Pancreas (tissue), 10 donors: ENCODE data around the gene CCSER1. TPM values are rescaled to one million over a fixed set of nuclear protein-coding genes. Genes with fewer than 3 reads are reported as not detected.

Source experiments
- ATAC-seq, 4 donors: fragments of 200-7000 bp; cut with Tn5 transposase; one replicate each; pipeline versions ENCODE4 v1.8.0 to v1.9.1; 2020; ENCODE audit warnings: mild to moderate bottlenecking in 4 of 4, moderate library complexity in 4 of 4
- DNase-seq, 6 donors: peaks; one replicate each; pipeline ENCODE4 v3.0.0-alpha.2; 2020
- FAIRE-seq: peaks from 2 replicates; lab custom pipeline; 2012; peaks lifted over from hg19 to GRCh38; lab: Jason Lieb, UNC
- H3K27ac ChIP-seq, 4 donors: fragments of 200-600 bp; sonication (generic); 1 replicate in 3 of 4; 2 replicates in 1 of 4; pipeline versions ENCODE4 v1.5.0 to v1.8.0; 2020
- H3K27me3 ChIP-seq, 4 donors: fragments of 200-600 bp; one replicate each; pipeline ENCODE4 v1.8.0; 2021
- H3K36me3 ChIP-seq, 3 donors: fragments of 200-600 bp; sonication (generic) in 1 of 3; one replicate each; pipeline versions ENCODE4 v1.5.0 to v1.8.0; 2020 to 2021
- H3K4me1 ChIP-seq, 3 donors: fragments of 200-600 bp; one replicate each; pipeline ENCODE4 v1.8.0; 2021
- H3K4me3 ChIP-seq, 4 donors: fragments of 200-600 bp; sonication (generic) in 2 of 4; one replicate each; pipeline versions ENCODE4 v1.5.0 to v1.8.0; 2020 to 2021
- H3K9me3 ChIP-seq, 4 donors: fragments of 200-600 bp; one replicate each; pipeline ENCODE4 v1.8.0; 2021
- WGBS, 2 donors: extraction: QIAGEN DNeasy Blood & Tissue Kit; methylation state at CpG; one replicate each; pipeline ENCODE4 v1.1.7; 2013; 5-methylcytosine and 5-hydroxymethylcytosine counted together
- intact Hi-C, 3 donors: fragments of 100-400 bp; cut with DNase I; formaldehyde crosslinking; loops; one replicate each; pipeline versions ENCODE4 v1.11.1 to v1.14.2; 2022
- polyA plus RNA-seq, 2 donors: library from polyadenylated mRNA; stranded (reverse); fragments of 200-250 nt; gene quantifications; one replicate each; pipeline ENCODE4 v1.2.3, GENCODE V29; 2013
- total RNA-seq, 6 donors: library from RNA; stranded (reverse); fragmentation: NEBNext Ultra II Directional in 4 of 6; extraction: Animal tissue kit (Norgen Biotek cat#: 25700) in 4 of 6; gene quantifications; one replicate each; pipeline versions ENCODE4 v1.2.1 to v1.2.4, GENCODE V29; 2021 to 2023
- TF ChIP-seq, protein P1 (sequence below), 4 donors: fragments of 200-600 bp; sonication (generic) in 3 of 4; IDR thresholded peaks; one replicate each; pipeline versions ENCODE4 v1.5.0 to v1.8.0; 2021; ENCODE audit warnings: antibody characterized with exemption in 4 of 4
- donor health status: healthy with polysubstance abuse.
- donor health status: DM: no; HTN: no; CAD: no; lungs with moderate emphysema.
- donor health status: DM: no; HTN: no; CAD: no.
- donor health status: control.
- donor health status: control.
- donor health status: Bipolar disorder and iron deficiency.
- donor health status: DM: yes; HTN: yes; CAD: no.
- donor health status: DM: no; HTN: no; CAD: no.
- donor health status: DM: no; HTN: no; CAD: no.
- donor health status: DM: yes; HTN: yes; CAD: no.

CCSER1 gene
- total RNA-seq (10 to 100 TPM in 1 of 6 donors, 1 to 10 TPM in 5; 3.4 to 12.7 (median 6.2) TPM), polyA plus RNA-seq (1 to 10 TPM in 1 of 2 donors, under 1 TPM in 1; 0.99 to 1.3 TPM)

DNA sequence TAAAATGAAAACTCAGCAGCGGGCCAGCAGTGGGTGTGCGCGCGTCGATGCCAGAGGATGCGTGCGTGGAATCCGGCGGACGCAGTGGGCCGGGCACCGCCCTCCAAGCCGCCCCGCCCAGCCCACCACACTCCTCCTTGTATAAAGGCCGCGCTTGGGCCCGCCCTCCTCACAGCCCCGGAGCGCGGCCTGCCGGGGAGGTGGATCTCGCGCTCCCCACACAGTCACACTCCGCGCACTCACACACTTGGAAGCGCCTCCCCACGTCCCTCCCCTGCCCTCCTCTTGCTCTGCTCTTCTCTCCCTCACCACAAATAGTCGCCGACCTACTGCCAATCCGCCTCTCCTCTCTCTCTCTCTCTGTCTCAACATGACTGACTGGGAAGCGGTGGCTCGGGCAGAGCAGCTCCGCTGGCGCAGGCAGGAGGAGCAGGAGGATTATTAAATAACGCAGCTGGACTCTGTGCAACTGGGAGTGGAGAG lies at the start of gene CCSER1:
TSS of gene CCSER1 (plus strand) at position 172 of the 483 bp plus-strand sequence.
- intact Hi-C loops = no loop called here
- peak within 1 kb of the TSS; percentile 45 to 84 (median 70) for H3K4me3 ChIP-seq
- peak; percentile 79 to 92 (median 86) for ATAC-seq
- no peaks in the 10 kb centered on the region for H3K27me3 ChIP-seq
- TF ChIP-seq, protein P1, sequence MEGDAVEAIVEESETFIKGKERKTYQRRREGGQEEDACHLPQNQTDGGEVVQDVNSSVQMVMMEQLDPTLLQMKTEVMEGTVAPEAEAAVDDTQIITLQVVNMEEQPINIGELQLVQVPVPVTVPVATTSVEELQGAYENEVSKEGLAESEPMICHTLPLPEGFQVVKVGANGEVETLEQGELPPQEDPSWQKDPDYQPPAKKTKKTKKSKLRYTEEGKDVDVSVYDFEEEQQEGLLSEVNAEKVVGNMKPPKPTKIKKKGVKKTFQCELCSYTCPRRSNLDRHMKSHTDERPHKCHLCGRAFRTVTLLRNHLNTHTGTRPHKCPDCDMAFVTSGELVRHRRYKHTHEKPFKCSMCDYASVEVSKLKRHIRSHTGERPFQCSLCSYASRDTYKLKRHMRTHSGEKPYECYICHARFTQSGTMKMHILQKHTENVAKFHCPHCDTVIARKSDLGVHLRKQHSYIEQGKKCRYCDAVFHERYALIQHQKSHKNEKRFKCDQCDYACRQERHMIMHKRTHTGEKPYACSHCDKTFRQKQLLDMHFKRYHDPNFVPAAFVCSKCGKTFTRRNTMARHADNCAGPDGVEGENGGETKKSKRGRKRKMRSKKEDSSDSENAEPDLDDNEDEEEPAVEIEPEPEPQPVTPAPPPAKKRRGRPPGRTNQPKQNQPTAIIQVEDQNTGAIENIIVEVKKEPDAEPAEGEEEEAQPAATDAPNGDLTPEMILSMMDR (IDR thresholded peaks at IDR 0.05) = no peak
- no peaks in the 10 kb centered on the region for H3K36me3 ChIP-seq
- H3K9me3 ChIP-seq = no peaks in the 10 kb centered on the region
- peak within 1 kb of the TSS; percentile 83 to 96 (median 90) for H3K27ac ChIP-seq
- peak; percentile 79 to 91 (median 84) for DNase-seq
- H3K4me1 ChIP-seq = peaks cover 0 to 6% (median 3%) of the 10 kb centered on the region in 3 donors
- no peak for FAIRE-seq
- 0 to 1% methylated on average over 30 to 35 of the region's 35 CpGs for WGBS, 2 donors

DNA sequence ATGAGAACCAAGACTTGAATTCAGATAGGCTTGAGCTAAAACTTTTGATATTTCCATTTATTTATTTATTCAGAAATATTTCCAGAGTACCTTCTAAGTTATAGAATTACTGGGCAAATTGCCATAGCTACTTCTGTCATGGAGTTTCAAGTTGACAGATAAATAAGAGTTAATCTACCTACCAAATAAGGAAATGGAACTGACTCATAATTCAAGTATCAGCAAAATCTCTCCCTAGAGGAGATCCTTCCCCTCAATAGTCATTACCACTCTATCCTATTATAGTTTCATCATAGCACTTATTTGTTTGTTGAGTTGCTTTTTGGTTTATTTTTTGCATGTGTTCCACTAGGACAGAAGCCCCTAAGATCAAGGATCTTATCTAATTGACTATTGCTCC lies 48.8 kb upstream of the CCSER1 start:
- H3K4me3 ChIP-seq = no peak overlapping the region
- ATAC-seq = no peak

DNA sequence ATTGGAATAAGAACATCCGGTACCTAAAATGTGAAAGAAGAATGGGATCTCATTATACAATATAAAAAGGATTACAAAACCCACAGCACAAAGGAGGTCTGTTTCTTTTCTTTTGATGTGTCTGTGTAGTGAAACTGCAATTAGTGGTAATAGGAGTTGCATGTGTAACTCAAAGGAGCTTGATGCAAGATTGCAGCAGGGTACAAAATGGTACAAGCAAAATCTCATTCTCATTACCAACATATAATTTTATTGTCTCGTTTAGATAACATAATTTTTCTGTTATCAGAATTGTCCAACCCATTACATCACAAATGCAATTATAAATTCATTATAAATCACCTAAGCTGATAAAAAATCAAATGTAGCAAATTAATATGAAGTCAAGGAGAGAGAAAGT lies 47.1 kb upstream of the CCSER1 start:
- H3K36me3 ChIP-seq = no peaks in the 10 kb centered on the region
- H3K9me3 ChIP-seq = no peaks in the 10 kb centered on the region
- WGBS, 2 donors = 72 to 76% methylated on average over 2 of the region's 2 CpGs
- H3K27ac ChIP-seq = no peak overlapping the region
- intact Hi-C loops = no loop called here
- H3K27me3 ChIP-seq = no peaks in the 10 kb centered on the region
- DNase-seq = no peak
- no peak overlapping the region for H3K4me3 ChIP-seq
- TF ChIP-seq, protein P1 (IDR thresholded peaks at IDR 0.05) = no peak
- no peak for FAIRE-seq
- no peaks in the 10 kb centered on the region for H3K4me1 ChIP-seq
- ATAC-seq = no peak

More for the DNA sequence above, 48.8 kb upstream of the CCSER1 start:
- H3K27me3 ChIP-seq = no peaks in the 10 kb centered on the region
- intact Hi-C loops = no loop called here
- no peak for DNase-seq
- H3K4me1 ChIP-seq = no peaks in the 10 kb centered on the region
- TF ChIP-seq, protein P1 (IDR thresholded peaks at IDR 0.05) = no peak
- H3K9me3 ChIP-seq = no peaks in the 10 kb centered on the region
- no peak for FAIRE-seq
- no peak overlapping the region for H3K27ac ChIP-seq
- H3K36me3 ChIP-seq = no peaks in the 10 kb centered on the region

DNA sequence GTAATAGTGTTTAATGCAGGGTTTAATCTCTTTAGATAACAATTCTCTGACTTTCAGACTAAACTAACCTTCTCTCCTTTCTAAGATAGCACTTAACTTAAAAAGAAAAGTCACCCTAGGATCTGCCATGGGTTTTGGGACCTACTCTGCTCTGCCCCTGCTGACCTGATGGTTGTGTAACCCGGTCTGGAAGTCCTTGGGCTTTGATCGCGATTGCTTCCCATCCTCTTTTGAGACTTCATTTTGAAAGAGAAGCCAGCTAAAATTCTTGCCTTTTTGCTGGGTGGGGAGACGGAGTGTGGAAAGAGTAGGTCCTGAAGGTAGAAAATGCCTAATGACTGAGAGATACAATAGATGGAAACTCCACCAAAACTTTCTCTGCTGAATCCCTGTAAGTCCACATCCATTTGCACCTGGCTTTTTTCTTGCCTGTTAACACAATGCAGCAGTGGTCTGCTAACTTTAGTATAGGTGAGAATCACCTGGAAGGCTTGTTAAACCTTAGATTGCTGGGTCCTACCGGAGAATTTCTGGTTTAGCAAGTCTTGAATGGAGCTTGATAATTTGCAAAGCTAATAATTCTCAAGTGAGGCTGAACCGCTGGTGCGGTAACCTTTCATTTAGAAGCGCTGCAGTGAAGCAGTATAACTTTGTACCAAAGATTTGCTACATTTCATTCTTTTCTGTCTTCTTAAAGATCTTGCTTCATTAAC lies 45.6 kb upstream of the CCSER1 start:
- intact Hi-C loops = no loop called here
- no peak for DNase-seq
- no peak for FAIRE-seq
- no peak for ATAC-seq
- TF ChIP-seq, protein P1 (IDR thresholded peaks at IDR 0.05) = no peak
- Histone ChIP-seq H3K4me3 (no peak overlapping the region), H3K27ac (no peak overlapping the region), H3K4me1 (no peaks in the 10 kb centered on the region), H3K9me3 (no peaks in the 10 kb centered on the region), H3K36me3 (no peaks in the 10 kb centered on the region), H3K27me3 (no peaks in the 10 kb centered on the region)
- 71 to 74% methylated on average over 8 of the region's 8 CpGs for WGBS, 2 donors

DNA sequence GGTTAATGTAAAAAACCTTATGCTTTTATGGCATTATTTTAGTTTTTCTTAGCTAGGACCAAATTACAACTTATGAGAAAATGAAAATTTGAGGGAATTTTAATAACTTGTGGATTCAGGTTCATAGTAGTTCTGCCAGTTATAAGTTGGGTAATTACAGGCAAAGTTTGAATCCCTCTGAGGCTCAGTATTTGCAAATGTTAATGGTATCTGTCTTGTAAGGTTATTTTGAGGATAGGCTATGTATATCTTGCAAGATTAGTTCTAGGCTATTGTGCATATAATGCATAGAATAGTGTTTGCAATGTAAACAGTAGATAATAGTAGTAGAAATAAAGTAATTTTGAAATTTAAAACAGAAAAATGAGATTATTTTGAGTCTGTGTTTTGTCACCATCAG lies 44.7 kb upstream of the CCSER1 start:
- no peak overlapping the region for H3K4me3 ChIP-seq
- H3K27me3 ChIP-seq = no peaks in the 10 kb centered on the region
- FAIRE-seq (no peak), DNase-seq (no peak), ATAC-seq (no peak)
- TF ChIP-seq, protein P1 (IDR thresholded peaks at IDR 0.05) = no peak
- intact Hi-C loops = no loop called here
- H3K4me1 ChIP-seq = no peaks in the 10 kb centered on the region
- H3K27ac ChIP-seq = no peak overlapping the region
- no peaks in the 10 kb centered on the region for H3K36me3 ChIP-seq
- no peaks in the 10 kb centered on the region for H3K9me3 ChIP-seq
